Fibroblast of lung (primary cell): ENCODE data around the gene ZFYVE28.

Experiments
- CTCF ChIP-seq, 2 donors: IDR thresholded peaks in 1 of 2; conservative IDR thresholded peaks in 1 of 2; 1 replicate in 1 of 2; 2 replicates in 1 of 2; pipeline ENCODE4 v1.5.1; 2011 to 2012; ENCODE audit warnings: low read length in 2 of 2, control low read depth in 1 of 2, inconsistent platforms in 1 of 2, low read depth in 1 of 2, mild to moderate bottlenecking in 1 of 2
- EZH2 ChIP-seq: IDR thresholded peaks from 2 replicates; pipeline ENCODE4 v1.5.1; 2012; ENCODE audit warnings: low read length, control low read depth, mild to moderate bottlenecking; ENCODE audit errors: missing control alignments

DNA sequence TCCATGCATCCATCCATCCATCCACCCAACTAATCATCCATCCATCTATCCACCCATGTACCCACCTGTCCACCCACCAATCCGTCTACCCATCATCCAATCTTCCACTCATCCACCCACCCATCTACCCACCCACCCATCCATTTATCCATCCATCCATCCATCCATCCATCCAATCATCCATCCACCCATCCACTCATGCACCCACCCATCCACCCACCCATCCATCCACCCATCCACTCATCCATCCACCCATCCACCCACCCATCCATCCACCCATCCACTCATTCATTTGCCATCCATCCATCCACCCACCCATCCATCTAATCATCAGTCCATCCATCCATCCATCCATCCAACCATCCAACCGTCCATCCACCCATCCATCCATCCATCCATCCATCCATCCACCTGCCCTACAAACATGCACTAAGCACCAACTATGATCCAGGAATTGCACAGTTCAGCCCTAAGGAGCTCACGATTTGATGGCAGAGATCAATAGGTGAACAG, 135.2 kb downstream of the ZFYVE28 start:
- TF ChIP-seq EZH2 (no peak), CTCF (conservative IDR thresholded peaks at IDR 0.05 in 1 of 2, IDR thresholded peaks at IDR 0.05 in 1 of 2; ENCODE audit: low read depth in 1 of 2, low read length in 2 of 2) (no peak)
